Measurements from ENCODE around the gene HLF.

Gene HLF

GRCh38 chr17:55266958-55267688 is 2.4 kb downstream of the HLF start:
- H3K27me3 Mint-ChIP-seq, result peaks cover 45% of the 10 kb centered on the region
- H3K27ac Mint-ChIP-seq, result no peak overlapping the region
- no peaks in the 10 kb centered on the region for H3K36me3 Mint-ChIP-seq
- no peak overlapping the region for H3K4me3 Mint-ChIP-seq
- peaks cover 14% of the 10 kb centered on the region for H3K4me1 Mint-ChIP-seq
- H3K9me3 Mint-ChIP-seq, result no peaks in the 10 kb centered on the region

GRCh38 chr17:55267777-55268648 is 3.3 kb downstream of the HLF start:
- Mint-ChIP-seq H3K27ac (no peak overlapping the region), H3K4me1 (peaks cover 14% of the 10 kb centered on the region), H3K27me3 (peaks cover 44% of the 10 kb centered on the region), H3K4me3 (no peak overlapping the region), H3K36me3 (no peaks in the 10 kb centered on the region), H3K9me3 (no peaks in the 10 kb centered on the region)

- Mint-ChIP-seq H3K4me1 (peaks cover 7% of the 10 kb centered on the region), H3K27me3 (peaks cover 42% of the 10 kb centered on the region), H3K27ac (no peak overlapping the region), H3K9me3 (no peaks in the 10 kb centered on the region), H3K36me3 (no peaks in the 10 kb centered on the region), H3K4me3 (no peak overlapping the region)
These were observed 4.1 kb downstream of the HLF start for GRCh38 chr17:55268649-55269480.

DNA sequence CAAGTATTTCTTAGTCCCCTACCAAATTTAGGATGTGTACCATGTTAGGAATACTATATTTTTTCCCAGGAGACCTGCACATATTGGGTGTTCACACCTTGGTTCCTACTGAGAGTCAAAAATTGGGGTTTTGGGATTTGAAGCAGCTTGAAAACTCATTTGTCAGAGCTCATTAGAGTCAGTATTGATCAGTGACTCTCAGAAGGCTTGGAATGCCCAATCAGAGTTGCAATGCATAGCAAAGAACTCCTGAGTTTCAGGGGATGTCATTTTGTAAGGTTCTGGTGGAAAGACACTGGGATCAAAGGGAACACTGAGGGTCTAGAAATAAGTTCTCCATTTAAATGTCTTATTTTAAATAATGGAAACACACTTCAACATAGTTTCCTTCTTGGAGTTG is 5.1 kb downstream of the HLF start:
- no peak overlapping the region for H3K4me3 Mint-ChIP-seq
- H3K9me3 Mint-ChIP-seq, result no peaks in the 10 kb centered on the region
- H3K4me1 Mint-ChIP-seq, result no peaks in the 10 kb centered on the region
- no peaks in the 10 kb centered on the region for H3K36me3 Mint-ChIP-seq
- peaks cover 43% of the 10 kb centered on the region for H3K27me3 Mint-ChIP-seq
- H3K27ac Mint-ChIP-seq, result no peak overlapping the region

- H3K27ac Mint-ChIP-seq, result no peak overlapping the region
- no peaks in the 10 kb centered on the region for H3K36me3 Mint-ChIP-seq
- H3K9me3 Mint-ChIP-seq, result no peaks in the 10 kb centered on the region
- peaks cover 41% of the 10 kb centered on the region for H3K27me3 Mint-ChIP-seq
- H3K4me1 Mint-ChIP-seq, result no peaks in the 10 kb centered on the region
- H3K4me3 Mint-ChIP-seq, result no peak overlapping the region
These were observed 6.4 kb downstream of the HLF start for GRCh38 chr17:55271223-55271571.

- no peaks in the 10 kb centered on the region for H3K36me3 Mint-ChIP-seq
- no peak overlapping the region for H3K4me3 Mint-ChIP-seq
- no peaks in the 10 kb centered on the region for H3K4me1 Mint-ChIP-seq
- peaks cover 40% of the 10 kb centered on the region for H3K27me3 Mint-ChIP-seq
- H3K9me3 Mint-ChIP-seq, result no peaks in the 10 kb centered on the region
- H3K27ac Mint-ChIP-seq, result no peak overlapping the region
These were observed 7.4 kb downstream of the HLF start for GRCh38 chr17:55271958-55272710.

GRCh38 chr17:55272711-55273578 is 8.2 kb downstream of the HLF start:
- no peak overlapping the region for H3K4me3 Mint-ChIP-seq
- no peaks in the 10 kb centered on the region for H3K36me3 Mint-ChIP-seq
- H3K27me3 Mint-ChIP-seq, result peaks cover 37% of the 10 kb centered on the region
- no peaks in the 10 kb centered on the region for H3K4me1 Mint-ChIP-seq
- H3K9me3 Mint-ChIP-seq, result no peaks in the 10 kb centered on the region
- H3K27ac Mint-ChIP-seq, result no peak overlapping the region

GRCh38 chr17:55273579-55274354 is 9.0 kb downstream of the HLF start:
- no peak overlapping the region for H3K4me3 Mint-ChIP-seq
- no peak overlapping the region for H3K27ac Mint-ChIP-seq

DNA sequence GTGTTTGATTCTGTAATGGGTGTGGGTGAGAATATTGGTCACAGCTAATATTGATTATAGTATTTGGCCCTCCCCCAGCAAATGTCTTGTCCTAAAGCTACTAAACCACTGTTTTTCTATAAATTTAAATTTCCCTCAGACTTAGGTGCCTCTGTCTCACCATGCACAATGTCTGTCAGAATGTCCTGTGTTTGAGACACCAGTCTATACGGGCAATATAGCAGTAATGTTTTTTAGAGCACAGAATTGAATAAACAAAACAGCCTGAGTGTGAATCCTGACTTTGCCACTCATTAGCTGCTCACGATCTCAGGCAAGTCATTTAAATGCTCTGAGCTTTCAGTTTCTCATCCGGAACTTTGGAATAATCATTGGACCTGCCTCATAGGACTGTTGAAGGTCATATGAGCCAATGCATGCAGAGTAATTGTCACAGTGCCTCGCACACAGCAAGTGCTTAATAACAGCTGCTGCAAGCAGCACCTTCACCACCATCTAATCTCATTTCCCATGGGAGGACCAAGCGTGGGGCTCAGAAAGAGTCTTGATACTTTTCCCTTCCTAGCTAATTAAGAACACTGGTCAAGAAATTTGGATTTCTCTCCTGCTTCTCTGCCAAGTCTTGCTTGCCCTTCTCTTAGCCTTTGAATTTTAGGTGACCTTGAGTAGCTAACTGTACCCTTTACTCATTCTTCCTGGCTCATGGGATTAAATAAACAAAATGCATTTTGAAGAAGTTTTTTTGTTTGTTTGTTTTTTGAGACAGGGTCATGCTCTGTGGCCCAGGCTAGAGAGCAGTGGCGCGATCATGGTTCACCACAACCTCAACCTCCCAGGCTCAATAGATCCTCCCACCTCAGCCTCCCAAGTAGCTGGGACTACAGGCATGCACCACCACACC is 9.8 kb downstream of the HLF start:
- H3K27me3 Mint-ChIP-seq, result peaks cover 28% of the 10 kb centered on the region
- no peak overlapping the region for H3K27ac Mint-ChIP-seq
- H3K4me1 Mint-ChIP-seq, result no peaks in the 10 kb centered on the region
- H3K9me3 Mint-ChIP-seq, result no peaks in the 10 kb centered on the region
- no peak overlapping the region for H3K4me3 Mint-ChIP-seq
- no peaks in the 10 kb centered on the region for H3K36me3 Mint-ChIP-seq

More at GRCh38 chr17:55273579-55274354, 9.0 kb downstream of the HLF start:
- Mint-ChIP-seq H3K9me3 (no peaks in the 10 kb centered on the region), H3K36me3 (no peaks in the 10 kb centered on the region), H3K4me1 (no peaks in the 10 kb centered on the region), H3K27me3 (peaks cover 30% of the 10 kb centered on the region)

GRCh38 chr17:55275894-55276804 is 11.4 kb downstream of the HLF start:
- no peak overlapping the region for H3K27ac Mint-ChIP-seq
- no peaks in the 10 kb centered on the region for H3K4me1 Mint-ChIP-seq
- no peak overlapping the region for H3K4me3 Mint-ChIP-seq
- H3K9me3 Mint-ChIP-seq, result no peaks in the 10 kb centered on the region
- H3K27me3 Mint-ChIP-seq, result peaks cover 22% of the 10 kb centered on the region
- H3K36me3 Mint-ChIP-seq, result no peaks in the 10 kb centered on the region

- Mint-ChIP-seq H3K27me3 (peaks cover 15% of the 10 kb centered on the region), H3K36me3 (no peaks in the 10 kb centered on the region)
These were observed 13.6 kb downstream of the HLF start for GRCh38 chr17:55278173-55278961.

DNA sequence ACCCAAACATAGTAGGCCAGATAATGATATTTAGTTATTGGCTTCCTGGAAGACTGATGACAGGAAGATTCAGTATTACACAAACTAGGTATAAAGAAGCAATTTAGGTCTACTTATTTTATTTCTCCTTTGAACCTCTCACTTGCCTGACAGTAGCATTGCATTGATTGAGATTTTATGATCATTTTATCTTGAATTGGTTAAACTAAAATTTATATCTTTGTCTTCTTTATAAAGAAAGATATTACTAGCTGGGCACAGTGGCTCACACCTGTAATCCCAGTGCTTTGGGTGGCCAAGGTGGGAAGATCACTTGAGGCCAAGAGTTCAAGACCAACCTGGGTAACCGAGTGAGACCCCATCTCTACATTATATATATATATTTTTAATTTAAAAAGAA is 14.4 kb downstream of the HLF start:
- peaks cover 4% of the 10 kb centered on the region for H3K4me1 Mint-ChIP-seq
- no peaks in the 10 kb centered on the region for H3K9me3 Mint-ChIP-seq
- no peaks in the 10 kb centered on the region for H3K36me3 Mint-ChIP-seq
- no peak overlapping the region for H3K27ac Mint-ChIP-seq
- H3K4me3 Mint-ChIP-seq, result no peak overlapping the region
- peaks cover 12% of the 10 kb centered on the region for H3K27me3 Mint-ChIP-seq

More at GRCh38 chr17:55278173-55278961, 13.6 kb downstream of the HLF start:
- Mint-ChIP-seq H3K4me1 (no peaks in the 10 kb centered on the region), H3K9me3 (no peaks in the 10 kb centered on the region), H3K4me3 (no peak overlapping the region), H3K27ac (no peak overlapping the region)
